Activated gamma-delta T cell (primary cell): Measurements from ENCODE around the gene CDC20B.
"Not testable (repeated sequence)": the region's sequence is repeated elsewhere in the genome, so short reads cannot be mapped to it uniquely, and the experiment has no call there.

ENCODE experiments used
- DNase-seq: peaks from one replicate; lab custom pipeline; 2025; lab: John Stamatoyannopoulos, UW

The CDC20B gene

DNA sequence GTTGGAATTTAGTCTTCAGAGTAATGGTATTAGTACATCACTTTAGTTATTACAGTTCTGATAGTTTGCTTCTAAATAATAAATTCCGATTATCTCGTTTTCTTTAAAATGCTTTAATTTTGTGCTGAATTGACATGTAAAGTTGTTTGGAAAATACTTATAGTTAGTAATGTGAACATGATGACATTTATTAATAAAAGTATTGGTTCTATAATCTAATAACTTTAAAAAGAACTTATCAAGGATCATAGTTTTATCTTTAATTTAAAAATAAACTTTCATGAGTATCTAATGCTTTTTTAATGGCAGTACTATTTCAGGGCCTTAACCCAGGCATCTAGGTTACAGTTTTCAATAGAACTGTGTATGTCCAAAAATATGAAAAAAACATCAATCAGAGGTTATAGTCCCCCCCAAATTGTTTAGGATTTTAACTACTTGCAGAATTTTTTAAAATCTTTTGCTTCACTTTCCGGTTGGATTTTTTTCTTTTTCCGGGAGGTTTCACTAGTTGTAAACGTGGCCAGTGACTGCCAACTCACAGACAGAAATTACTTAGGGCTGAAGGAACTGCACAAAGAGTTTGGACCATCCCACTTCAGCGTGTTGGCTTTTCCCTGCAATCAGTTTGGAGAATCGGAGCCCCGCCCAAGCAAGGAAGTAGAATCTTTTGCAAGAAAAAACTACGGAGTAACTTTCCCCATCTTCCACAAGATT is 12.3 kb downstream of the CDC20B start:
- no peak for DNase-seq

GRCh38 chr5:55159763-55160492 is 13.0 kb downstream of the CDC20B start, which contains the start of gene GPX8:
Gene GPX8, plus strand, starts transcription at chr5:55160171. Its CDS starts 22 bp downstream, at chr5:55160193.
- DNase-seq, result no peak

- no peak for DNase-seq
Observed at GRCh38 chr5:55154873-55155272, 18.1 kb downstream of the CDC20B start.

DNA sequence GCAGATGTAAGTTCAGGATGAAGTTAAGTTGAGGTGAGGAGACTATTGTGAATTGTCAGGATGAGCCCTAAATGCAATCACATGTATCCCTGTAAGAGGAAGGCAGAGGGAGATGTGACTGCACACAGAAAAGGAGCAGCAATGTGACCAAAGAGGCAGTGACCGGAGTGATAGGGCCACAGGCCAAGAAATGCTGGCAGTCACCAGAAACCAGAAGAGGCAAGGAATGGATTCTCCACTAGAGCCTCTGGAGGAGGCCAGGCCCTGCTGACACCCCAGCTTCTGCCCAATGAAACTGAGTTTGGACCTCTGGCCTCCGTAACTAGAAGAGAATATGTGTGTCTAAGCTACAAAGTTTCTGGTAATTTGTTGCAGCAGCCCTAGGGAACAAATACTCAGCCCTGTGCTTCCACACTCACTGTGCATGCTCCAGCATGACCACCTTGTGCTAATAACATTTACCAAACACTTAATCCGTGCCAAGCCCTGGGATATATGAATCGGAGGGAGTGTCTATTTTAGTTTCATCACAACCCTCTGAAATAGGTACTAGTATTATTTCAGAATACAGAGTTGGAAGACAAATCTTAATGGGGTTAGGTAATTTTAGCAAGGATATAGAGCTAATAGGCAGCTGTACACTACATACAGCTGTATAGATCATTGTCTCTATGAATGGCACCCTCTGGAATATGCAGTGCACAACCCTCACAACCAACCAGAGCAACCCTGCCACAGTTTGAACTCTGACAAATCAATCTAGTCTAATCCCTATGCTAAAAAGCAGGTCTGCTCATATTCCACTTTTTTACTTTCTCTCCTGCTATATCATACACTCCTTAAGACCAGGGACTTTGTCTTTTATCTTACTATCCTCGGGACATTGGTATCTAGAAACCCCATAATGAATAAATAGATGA is 20.8 kb downstream of the CDC20B start:
- DNase-seq, result no peak

- no peak for DNase-seq
Observed at GRCh38 chr5:55149308-55149795, 23.6 kb downstream of the CDC20B start.

DNA sequence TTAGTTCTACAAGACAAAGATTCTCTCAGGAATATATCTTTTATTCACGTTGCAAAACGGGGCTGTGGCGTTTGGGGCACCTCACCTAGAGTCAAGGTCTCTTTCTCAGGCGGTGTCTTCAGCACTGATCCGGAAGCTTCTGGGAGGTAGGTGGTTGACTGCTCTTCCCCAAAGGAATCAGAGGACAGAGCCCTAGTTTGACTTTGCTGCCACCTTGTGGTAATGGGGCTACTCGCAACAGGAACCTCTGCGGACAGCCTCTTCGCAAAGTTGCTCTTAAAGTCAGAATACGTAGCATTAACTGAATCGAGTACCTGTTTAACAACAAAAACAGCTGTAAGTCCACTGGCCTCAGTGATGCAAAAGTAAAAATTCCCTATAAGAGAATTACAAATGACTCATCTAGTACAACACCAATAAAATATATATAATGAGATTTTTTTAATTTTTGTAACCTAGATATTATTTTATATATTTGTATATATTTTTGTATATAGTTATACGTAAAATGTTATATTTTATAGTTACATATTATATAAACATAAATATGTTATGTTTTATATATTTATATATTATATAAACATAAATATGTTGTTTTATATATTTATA is 26.3 kb downstream of the CDC20B start:
- DNase-seq, result no peak

DNA sequence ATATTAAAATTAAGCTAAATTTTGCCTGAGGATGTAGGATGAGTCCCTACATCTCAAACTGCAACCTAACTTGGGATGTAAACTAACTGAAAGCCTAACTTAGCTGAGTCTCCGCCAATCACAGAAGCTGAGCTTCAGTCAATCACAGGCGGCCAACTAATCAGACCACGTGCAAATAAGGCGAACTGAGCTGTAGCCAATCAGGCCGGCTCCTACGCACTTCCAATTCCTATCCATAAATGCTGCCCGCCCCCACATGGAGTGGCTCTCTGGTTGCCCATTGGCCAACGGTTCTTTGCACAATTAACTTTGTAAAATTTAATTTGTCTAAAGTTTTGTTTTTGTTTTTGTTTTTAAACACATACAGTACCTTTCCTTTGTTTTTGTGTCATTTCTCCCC is 26.9 kb downstream of the CDC20B start:
- DNase-seq, result no peak

DNA sequence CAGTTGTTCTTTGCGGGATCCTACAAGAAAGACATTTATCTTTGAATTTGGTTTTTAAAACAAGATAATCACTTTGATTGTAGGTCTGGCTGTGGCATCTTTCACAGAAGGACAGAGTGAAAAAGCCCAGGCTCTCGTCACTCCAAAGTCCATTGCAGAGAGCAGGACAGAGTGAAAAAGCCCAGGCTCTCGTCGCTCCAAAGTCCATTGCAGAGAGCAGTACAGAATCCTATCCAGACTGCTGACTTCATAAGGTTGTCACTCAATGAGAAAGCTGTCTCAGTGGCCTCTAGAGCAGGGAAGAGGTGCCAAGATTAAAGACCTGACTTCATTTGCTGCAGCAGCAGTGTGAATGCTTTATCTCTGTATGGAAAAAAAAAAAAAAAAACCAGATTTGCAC is 29.4 kb downstream of the CDC20B start:
- no peak for DNase-seq

DNA sequence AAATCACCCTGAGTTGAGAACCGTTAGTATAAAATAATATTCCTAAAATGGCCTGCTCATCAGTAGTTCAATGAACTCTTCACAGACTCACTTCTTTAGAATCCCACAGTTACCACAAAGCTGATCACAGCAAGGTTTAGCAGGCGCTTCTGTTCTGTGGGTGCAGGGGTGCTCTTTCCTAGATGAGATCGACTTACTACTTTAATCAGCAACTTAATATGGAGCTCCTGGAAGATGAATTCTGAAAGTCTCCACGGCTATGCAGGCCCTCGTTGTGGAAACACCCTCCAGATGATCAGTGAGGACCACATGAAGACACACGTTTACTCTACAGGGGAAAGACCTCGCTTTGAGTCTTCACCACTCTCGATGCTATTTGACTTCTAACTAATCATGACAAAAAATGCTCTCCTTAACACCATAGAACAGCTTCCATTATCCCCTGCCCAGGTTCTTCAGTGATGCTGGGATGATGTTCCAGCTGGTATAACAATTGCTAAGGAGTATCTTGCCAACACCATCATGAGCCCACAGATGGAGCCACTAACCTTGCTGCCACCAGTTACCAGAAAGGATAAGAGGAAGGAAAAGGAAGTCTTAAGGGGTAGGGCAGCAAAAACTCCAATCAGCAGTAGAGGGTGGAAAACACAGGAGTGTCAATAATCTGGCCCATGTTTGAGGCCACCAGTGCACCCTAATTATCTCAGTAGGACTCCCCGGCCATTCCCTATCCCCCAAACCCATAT is 30.9 kb downstream of the CDC20B start:
- no peak for DNase-seq

- no peak for DNase-seq
Observed at GRCh38 chr5:55140908-55141665, 31.9 kb downstream of the CDC20B start.

DNA sequence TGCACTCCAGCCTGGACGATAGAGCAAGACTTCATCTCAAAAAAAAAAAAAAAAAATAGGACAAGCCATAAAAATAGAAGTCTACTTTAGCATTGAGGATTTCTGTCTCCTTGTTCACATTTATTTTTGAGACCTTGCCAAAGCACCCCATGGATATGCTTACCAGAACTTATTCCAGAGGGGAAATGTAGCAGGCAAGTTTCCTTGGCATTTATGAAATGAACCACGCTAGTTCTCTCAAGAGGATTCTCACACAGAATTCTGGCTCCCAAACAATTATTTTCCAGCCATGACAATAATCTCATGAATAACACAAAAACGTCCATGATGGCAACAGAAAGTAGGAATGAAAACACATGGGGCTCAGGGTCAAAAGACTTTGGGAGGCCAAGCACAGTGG is 36.5 kb downstream of the CDC20B start:
- no peak for DNase-seq

- DNase-seq, result no peak
Observed at GRCh38 chr5:55134053-55134722, 38.8 kb downstream of the CDC20B start.

DNA sequence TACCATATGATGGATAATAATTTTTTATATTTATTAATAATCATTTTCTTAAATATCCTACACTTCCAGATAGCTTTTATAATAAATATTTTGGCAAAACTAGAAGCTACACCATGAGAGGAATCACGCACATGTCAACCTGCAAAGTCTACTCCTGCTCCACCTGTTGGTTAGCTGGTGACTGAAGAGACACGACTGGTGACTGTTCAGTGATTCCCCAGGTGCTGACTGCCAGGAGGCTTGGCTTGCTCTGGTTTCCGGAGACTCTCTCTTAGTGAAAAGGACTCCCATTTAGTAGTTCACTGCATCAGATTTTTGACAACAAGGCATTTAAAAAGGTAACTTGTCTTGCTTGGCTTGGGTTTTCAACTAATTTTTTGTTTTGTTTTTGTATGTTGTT is 49.6 kb downstream of the CDC20B start:
- no peak for DNase-seq

- no peak for DNase-seq
Observed at GRCh38 chr5:55114061-55114460, 58.9 kb downstream of the CDC20B start.

- DNase-seq, result no peak
Observed at GRCh38 chr5:55113327-55113726, 59.6 kb downstream of the CDC20B start.

DNA sequence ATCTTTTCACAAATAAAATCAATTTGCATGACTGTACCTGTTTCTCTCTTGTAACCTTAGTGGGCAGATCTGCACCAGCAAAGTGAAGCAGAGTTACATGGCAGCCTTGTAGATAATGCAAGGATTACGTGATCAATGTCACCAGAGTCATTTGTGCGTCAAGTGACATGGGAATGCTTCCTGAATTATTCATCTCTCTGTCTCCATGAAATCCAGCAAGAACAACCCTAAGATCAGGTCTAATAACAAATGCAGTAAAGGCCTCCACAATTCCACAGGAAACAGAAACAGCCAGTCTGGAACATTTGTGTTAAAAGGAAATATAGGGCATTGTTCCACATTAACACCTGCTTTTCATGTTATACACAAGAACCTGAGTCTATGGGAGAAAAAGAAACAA is 62.8 kb downstream of the CDC20B start:
- no peak for DNase-seq

GRCh38 chr5:55108661-55109060 is 64.3 kb downstream of the CDC20B start:
- no peak for DNase-seq

- DNase-seq, result not testable (repeated sequence)
Observed at GRCh38 chr5:55105976-55106375, 67.0 kb downstream of the CDC20B start.

- DNase-seq, result no peak
Observed at GRCh38 chr5:55104946-55105701, 67.9 kb downstream of the CDC20B start.
